ENCODE measurements around the gene CYB561D1.

DNA sequence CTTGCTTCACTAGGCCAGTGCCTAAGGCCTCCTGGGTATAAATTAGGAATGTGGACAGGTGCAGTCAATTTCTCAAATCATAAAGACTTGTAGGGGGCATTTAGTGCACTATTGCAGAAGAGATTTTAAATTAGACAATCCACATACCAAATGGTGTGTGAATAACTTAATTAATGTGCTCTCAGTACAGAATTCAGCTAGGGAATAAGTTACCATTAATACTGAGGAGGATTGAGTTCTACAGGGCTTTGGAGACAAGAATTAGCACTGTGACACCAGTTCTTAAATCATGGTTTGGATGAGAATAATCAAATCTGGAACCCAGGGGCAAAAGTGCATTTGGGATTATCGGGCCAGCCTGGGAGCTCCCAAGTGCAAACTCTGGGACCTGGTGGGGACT lies 25.8 kb upstream of the CYB561D1 start:
- TF ChIP-seq, protein P1, sequence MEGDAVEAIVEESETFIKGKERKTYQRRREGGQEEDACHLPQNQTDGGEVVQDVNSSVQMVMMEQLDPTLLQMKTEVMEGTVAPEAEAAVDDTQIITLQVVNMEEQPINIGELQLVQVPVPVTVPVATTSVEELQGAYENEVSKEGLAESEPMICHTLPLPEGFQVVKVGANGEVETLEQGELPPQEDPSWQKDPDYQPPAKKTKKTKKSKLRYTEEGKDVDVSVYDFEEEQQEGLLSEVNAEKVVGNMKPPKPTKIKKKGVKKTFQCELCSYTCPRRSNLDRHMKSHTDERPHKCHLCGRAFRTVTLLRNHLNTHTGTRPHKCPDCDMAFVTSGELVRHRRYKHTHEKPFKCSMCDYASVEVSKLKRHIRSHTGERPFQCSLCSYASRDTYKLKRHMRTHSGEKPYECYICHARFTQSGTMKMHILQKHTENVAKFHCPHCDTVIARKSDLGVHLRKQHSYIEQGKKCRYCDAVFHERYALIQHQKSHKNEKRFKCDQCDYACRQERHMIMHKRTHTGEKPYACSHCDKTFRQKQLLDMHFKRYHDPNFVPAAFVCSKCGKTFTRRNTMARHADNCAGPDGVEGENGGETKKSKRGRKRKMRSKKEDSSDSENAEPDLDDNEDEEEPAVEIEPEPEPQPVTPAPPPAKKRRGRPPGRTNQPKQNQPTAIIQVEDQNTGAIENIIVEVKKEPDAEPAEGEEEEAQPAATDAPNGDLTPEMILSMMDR (optimal IDR thresholded peaks at IDR 0.05 in 1 of 3, IDR thresholded peaks at IDR 0.05 in 1 of 3, conservative IDR thresholded peaks at IDR 0.05 in 1 of 3; ENCODE audit: extremely low read depth in 1 of 3, insufficient read depth in 2 of 3, low read length in 3 of 3): no peak
- no peak for TF ChIP-seq EZH2 (IDR thresholded peaks at IDR 0.05; ENCODE audit: low read length)

Data from keratinocyte (primary cell).